Inferior parietal cortex (tissue), 1 donor: ENCODE data around the gene CELA2B.
"Not testable (repeated sequence)": the region's sequence is repeated elsewhere in the genome, so short reads cannot be mapped to it uniquely, and the experiment has no call there.

Experiments used
- DNase-seq: peaks from one replicate; pipeline ENCODE4 v3.0.0-alpha.2; 2016; ENCODE audit errors: extremely low spot score

CELA2B gene

GRCh38 chr1:15475752-15476314, at the start of gene CELA2B:
Gene CELA2B (plus strand): TSS chr1:15476104. CDS start chr1:15476126, 22 bp downstream.
- DNase-seq: no peak

GRCh38 chr1:15426492-15427279, 49.2 kb upstream of the CELA2B start:
- no peak for DNase-seq

GRCh38 chr1:15427280-15427666, 48.6 kb upstream of the CELA2B start:
- DNase-seq: no peak

GRCh38 chr1:15428252-15428651, 47.7 kb upstream of the CELA2B start:
- not testable (repeated sequence) for DNase-seq

GRCh38 chr1:15428815-15429435, 47.0 kb upstream of the CELA2B start:
- DNase-seq: no peak

- no peak for DNase-seq
These were observed 46.2 kb upstream of the CELA2B start for GRCh38 chr1:15429701-15430149.

GRCh38 chr1:15430787-15431570, 44.9 kb upstream of the CELA2B start:
- peak; percentile 78 for DNase-seq

- no peak for DNase-seq
These were observed 44.3 kb upstream of the CELA2B start for GRCh38 chr1:15431571-15431948.

GRCh38 chr1:15432324-15432723, 43.6 kb upstream of the CELA2B start:
- no peak for DNase-seq

- DNase-seq: no peak
These were observed 42.4 kb upstream of the CELA2B start for GRCh38 chr1:15433471-15433870.

- not testable (repeated sequence) for DNase-seq
These were observed 41.2 kb upstream of the CELA2B start for GRCh38 chr1:15434739-15435138.

- DNase-seq: no peak
These were observed 40.4 kb upstream of the CELA2B start for GRCh38 chr1:15435239-15436077.

GRCh38 chr1:15436881-15437442, 38.9 kb upstream of the CELA2B start:
- no peak for DNase-seq

- DNase-seq: no peak
These were observed 36.6 kb upstream of the CELA2B start for GRCh38 chr1:15439325-15439724.

GRCh38 chr1:15440357-15440756, 35.5 kb upstream of the CELA2B start:
- DNase-seq: no peak

- no peak for DNase-seq
These were observed 34.7 kb upstream of the CELA2B start for GRCh38 chr1:15441247-15441646.

- DNase-seq: no peak
These were observed 33.8 kb upstream of the CELA2B start for GRCh38 chr1:15442119-15442518.

GRCh38 chr1:15442759-15443158, 33.1 kb upstream of the CELA2B start:
- DNase-seq: no peak

GRCh38 chr1:15443281-15443680, 32.6 kb upstream of the CELA2B start:
- no peak for DNase-seq

- DNase-seq: no peak
These were observed 31.2 kb upstream of the CELA2B start for GRCh38 chr1:15444468-15445389.
